Esophagus muscularis mucosa (tissue), 4 donors: ENCODE results near the gene NKIRAS2.

Experiments
- EP300 ChIP-seq: sonication (generic); formaldehyde crosslinking; IDR thresholded peaks from one replicate; pipeline ENCODE4 v1.6.1; 2017; ENCODE audit warnings: antibody characterized with exemption
- POLR2A ChIP-seq: fragments of 450-650 bp; IDR thresholded peaks from one replicate; pipeline ENCODE4 v1.6.1; 2017; ENCODE audit warnings: antibody characterized with exemption, moderate library complexity, mild to moderate bottlenecking, low read depth
- TF ChIP-seq, protein P1 (sequence below), 3 experiments: fragments of 200-600 bp in 2 of 3; fragments of 450-650 bp in 1 of 3; sonication (generic) in 2 of 3; IDR thresholded peaks; one replicate each; pipeline ENCODE4 v1.5.1; 2017 to 2019; ENCODE audit warnings: antibody characterized with exemption in 3 of 3, mild to moderate bottlenecking in 2 of 3, moderate library complexity in 1 of 3

DNA sequence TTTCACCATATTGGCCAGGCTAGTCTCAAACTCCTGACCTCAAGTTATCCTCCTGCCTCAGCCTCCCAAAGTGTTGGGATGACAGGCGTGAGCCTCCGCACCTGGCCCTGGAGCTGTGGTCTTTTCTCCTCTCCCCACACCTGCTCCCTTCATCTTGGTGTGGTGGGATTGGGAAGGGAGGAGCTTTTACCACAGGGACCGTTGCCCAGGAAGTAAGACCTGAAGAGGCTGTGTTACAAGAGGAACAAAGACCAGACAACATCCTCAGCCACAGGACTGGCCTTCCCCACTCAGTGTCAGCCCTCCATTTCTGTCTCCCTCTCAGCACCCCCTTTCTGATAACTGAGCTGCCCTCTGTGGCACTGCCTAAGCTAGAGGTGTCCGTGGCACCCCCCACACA lies 39.9 kb downstream of the NKIRAS2 start:
- no peak for TF ChIP-seq EP300
- TF ChIP-seq, protein P1, sequence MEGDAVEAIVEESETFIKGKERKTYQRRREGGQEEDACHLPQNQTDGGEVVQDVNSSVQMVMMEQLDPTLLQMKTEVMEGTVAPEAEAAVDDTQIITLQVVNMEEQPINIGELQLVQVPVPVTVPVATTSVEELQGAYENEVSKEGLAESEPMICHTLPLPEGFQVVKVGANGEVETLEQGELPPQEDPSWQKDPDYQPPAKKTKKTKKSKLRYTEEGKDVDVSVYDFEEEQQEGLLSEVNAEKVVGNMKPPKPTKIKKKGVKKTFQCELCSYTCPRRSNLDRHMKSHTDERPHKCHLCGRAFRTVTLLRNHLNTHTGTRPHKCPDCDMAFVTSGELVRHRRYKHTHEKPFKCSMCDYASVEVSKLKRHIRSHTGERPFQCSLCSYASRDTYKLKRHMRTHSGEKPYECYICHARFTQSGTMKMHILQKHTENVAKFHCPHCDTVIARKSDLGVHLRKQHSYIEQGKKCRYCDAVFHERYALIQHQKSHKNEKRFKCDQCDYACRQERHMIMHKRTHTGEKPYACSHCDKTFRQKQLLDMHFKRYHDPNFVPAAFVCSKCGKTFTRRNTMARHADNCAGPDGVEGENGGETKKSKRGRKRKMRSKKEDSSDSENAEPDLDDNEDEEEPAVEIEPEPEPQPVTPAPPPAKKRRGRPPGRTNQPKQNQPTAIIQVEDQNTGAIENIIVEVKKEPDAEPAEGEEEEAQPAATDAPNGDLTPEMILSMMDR (IDR thresholded peaks at IDR 0.05): no peak
- no peak for TF ChIP-seq POLR2A
